COLO668 (cell line): ENCODE measurements around the gene PARP2.
"Not testable (repeated sequence)": the region's sequence is repeated elsewhere in the genome, so short reads cannot be mapped to it uniquely, and the experiment has no call there.

Experiments
- DNase-seq: peaks from one replicate; lab custom pipeline; 2025; ENCODE audit not compliant: unreplicated experiment; lab: John Stamatoyannopoulos, UW

PARP2 gene

GRCh38 chr14:20343092-20343861 is at the start of gene PARP2:
Gene PARP2 (plus strand): TSS chr14:20343635. CDS start chr14:20343642, 7 bp downstream.
- DNase-seq, result peak; percentile 100

GRCh38 chr14:20294636-20295035 is 48.8 kb upstream of the PARP2 start:
- DNase-seq, result no peak

- no peak for DNase-seq
Observed at GRCh38 chr14:20295067-20295466, 48.4 kb upstream of the PARP2 start.

- no peak for DNase-seq
Observed at GRCh38 chr14:20302042-20302755, 41.2 kb upstream of the PARP2 start.

GRCh38 chr14:20305265-20306078 is 38.0 kb upstream of the PARP2 start, which contains the start of gene TTC5:
Gene TTC5 (minus strand): TSS chr14:20305951. CDS start chr14:20305937, 14 bp downstream.
- peak; percentile 90 for DNase-seq

- no peak for DNase-seq
Observed at GRCh38 chr14:20306079-20306423, 37.4 kb upstream of the PARP2 start.

- no peak for DNase-seq
Observed at GRCh38 chr14:20314026-20314425, 29.4 kb upstream of the PARP2 start.

- DNase-seq, result no peak
Observed at GRCh38 chr14:20317720-20318119, 25.7 kb upstream of the PARP2 start.

GRCh38 chr14:20327005-20327869 is 16.2 kb upstream of the PARP2 start:
- peak; percentile 14 for DNase-seq

GRCh38 chr14:20328705-20329104 is 14.7 kb upstream of the PARP2 start:
- no peak for DNase-seq

GRCh38 chr14:20329355-20329754 is 14.1 kb upstream of the PARP2 start:
- no peak for DNase-seq

- DNase-seq, result no peak
Observed at GRCh38 chr14:20331053-20331613, 12.3 kb upstream of the PARP2 start.

GRCh38 chr14:20332431-20332787 is 11.0 kb upstream of the PARP2 start:
- DNase-seq, result peak; percentile 34

GRCh38 chr14:20332788-20333493 is 10.5 kb upstream of the PARP2 start, which contains the start of gene CCNB1IP1:
Gene CCNB1IP1 (minus strand): TSS chr14:20333279. CDS start chr14:20316523, 16,756 bp downstream.
- DNase-seq, result peak; percentile 69

- no peak for DNase-seq
Observed at GRCh38 chr14:20333494-20333841, 10.0 kb upstream of the PARP2 start.

- DNase-seq, result no peak
Observed at GRCh38 chr14:20334017-20334416, 9.4 kb upstream of the PARP2 start.

GRCh38 chr14:20341032-20341431 is 2.4 kb upstream of the PARP2 start:
- DNase-seq, result not testable (repeated sequence)

GRCh38 chr14:20341646-20342045 is 1.8 kb upstream of the PARP2 start:
- DNase-seq, result no peak

GRCh38 chr14:20343862-20344220 is 406 bp downstream of the PARP2 start:
- no peak for DNase-seq

GRCh38 chr14:20345366-20345765 is 1.9 kb downstream of the PARP2 start:
- no peak for DNase-seq
